GM19043 (cell line): ENCODE results near the gene BAIAP2.

Experiments used
- ATAC-seq: cut with Tn5 transposase; IDR thresholded peaks from one replicate; pipeline ENCODE4 v1.9.1; 2021; ENCODE audit warnings: low read depth; ENCODE audit not compliant: unreplicated experiment

Gene BAIAP2

GRCh38 chr17:81034779-81035520 lies at the start of gene BAIAP2:
BAIAP2 (plus strand) TSS chr17:81035151; CDS start chr17:81035255, 104 bp downstream.
- ATAC-seq, result no peak

- no peak for ATAC-seq
Observed at GRCh38 chr17:80986046-80986445, 48.9 kb upstream of the BAIAP2 start.

GRCh38 chr17:80986816-80987475 lies 48.0 kb upstream of the BAIAP2 start:
- ATAC-seq, result no peak

GRCh38 chr17:80987941-80988461 lies 47.0 kb upstream of the BAIAP2 start:
- ATAC-seq, result no peak

GRCh38 chr17:80989586-80989913 lies 45.4 kb upstream of the BAIAP2 start:
- no peak for ATAC-seq

- ATAC-seq, result no peak
Observed at GRCh38 chr17:80990921-80991644, 43.9 kb upstream of the BAIAP2 start.

- ATAC-seq, result peak; percentile 50
Observed at GRCh38 chr17:80991645-80992076, 43.3 kb upstream of the BAIAP2 start, which contains the start of gene CHMP6. CHMP6 (plus strand) TSS chr17:80991841; CDS start chr17:80991919, 78 bp downstream.

GRCh38 chr17:80992077-80992947 lies 42.6 kb upstream of the BAIAP2 start:
- peak; percentile 18 for ATAC-seq

- no peak for ATAC-seq
Observed at GRCh38 chr17:80992948-80993624, 41.9 kb upstream of the BAIAP2 start.

- ATAC-seq, result no peak
Observed at GRCh38 chr17:80995131-80995530, 39.8 kb upstream of the BAIAP2 start.

- no peak for ATAC-seq
Observed at GRCh38 chr17:80996422-80997305, 38.3 kb upstream of the BAIAP2 start.

GRCh38 chr17:80997424-80998117 lies 37.4 kb upstream of the BAIAP2 start:
- ATAC-seq, result no peak

GRCh38 chr17:80998118-80998747 lies 36.7 kb upstream of the BAIAP2 start:
- no peak for ATAC-seq

GRCh38 chr17:80998748-80999535 lies 36.0 kb upstream of the BAIAP2 start:
- no peak for ATAC-seq

GRCh38 chr17:80999536-81000333 lies 35.2 kb upstream of the BAIAP2 start:
- no peak for ATAC-seq

GRCh38 chr17:81000334-81000630 lies 34.7 kb upstream of the BAIAP2 start:
- no peak for ATAC-seq
